ENCODE results near the gene GATD1.

- no peak for TF ChIP-seq CTCF (IDR thresholded peaks at IDR 0.05)
- TF ChIP-seq ZFP36 (IDR thresholded peaks at IDR 0.05; ENCODE audit: borderline replicate concordance, partially characterized antibody), result no peak
- TF ChIP-seq POLR2A (IDR thresholded peaks at IDR 0.05; ENCODE audit: low read length), result no peak
- TF ChIP-seq EP300 (IDR thresholded peaks at IDR 0.05), result no peak
- no peak for TF ChIP-seq USF2 (IDR thresholded peaks at IDR 0.05)
- no peak for TF ChIP-seq CEBPB (IDR thresholded peaks at IDR 0.05)
- no peak for TF ChIP-seq MAFK (IDR thresholded peaks at IDR 0.05; ENCODE audit: partially characterized antibody)
These were observed 47.1 kb upstream of the GATD1 start for GRCh38 chr11:824292-824880.

Data from A549 (cell line).